ENCODE results near the gene PTPN7.

Gene PTPN7

DNA sequence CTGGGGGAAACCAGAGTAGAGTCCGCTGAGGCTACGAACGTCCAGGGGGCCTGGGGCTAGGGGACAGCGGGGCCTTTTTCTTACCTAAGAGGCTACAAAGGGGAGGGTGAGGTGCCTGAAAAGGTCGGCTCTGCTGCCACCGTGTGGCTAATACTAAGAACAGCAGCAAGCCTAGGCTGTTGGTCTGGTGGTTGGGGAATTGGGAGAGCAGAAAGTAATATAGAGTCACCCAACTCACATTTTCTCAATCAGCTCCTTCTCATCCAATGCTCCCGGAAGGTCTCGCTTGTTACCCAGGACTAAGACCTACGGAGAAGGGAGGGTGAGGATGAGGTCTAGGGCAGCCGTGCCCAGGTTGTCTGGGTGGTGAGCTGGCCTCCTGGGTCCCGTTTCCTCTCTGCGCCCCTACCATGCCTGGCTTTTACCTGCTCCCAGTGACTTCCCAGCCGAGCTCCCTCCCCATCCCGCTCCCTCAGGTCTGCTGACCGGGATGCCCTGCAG, 25.1 kb downstream of the PTPN7 start:
- DNase-seq (peak; percentile 41 to 42), ATAC-seq (peak; percentile 80)
- Mint-ChIP-seq H3K4me1 (peaks cover 6% of the 10 kb centered on the region), H3K27me3 (no peaks in the 10 kb centered on the region), H3K4me3 (no peak overlapping the region), H3K9me3 (no peaks in the 10 kb centered on the region), H3K27ac (no peak overlapping the region)

DNA sequence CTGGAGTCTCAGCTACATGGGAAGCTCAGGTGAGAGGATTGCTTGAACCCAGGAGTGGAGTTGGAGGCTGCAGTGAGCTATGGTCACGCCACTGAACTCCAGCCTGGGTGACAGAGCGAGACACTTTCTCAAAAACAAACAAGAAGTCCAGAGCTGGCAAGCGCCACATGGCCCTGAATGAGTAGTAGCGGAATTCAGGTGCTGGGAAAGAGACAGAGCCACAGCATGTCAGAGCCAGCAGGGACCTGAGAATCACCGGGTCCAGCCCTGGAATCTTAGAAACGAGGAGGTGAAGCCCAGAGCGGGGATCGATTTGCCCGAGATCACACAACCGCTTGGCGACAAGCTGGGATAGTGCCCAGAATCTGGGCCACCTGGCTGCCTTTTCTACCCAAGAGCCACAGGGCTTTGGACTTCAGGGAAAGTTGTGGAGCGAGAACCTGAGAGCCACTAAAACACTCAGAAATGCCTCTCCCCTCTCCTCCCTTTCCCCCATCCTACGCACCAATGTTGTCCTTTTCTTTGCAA, 25.7 kb downstream of the PTPN7 start:
- no peaks in the 10 kb centered on the region for H3K27me3 Mint-ChIP-seq
- H3K4me1 Mint-ChIP-seq, result peaks cover 6% of the 10 kb centered on the region
- no peak for ATAC-seq
- no peak overlapping the region for H3K27ac Mint-ChIP-seq
- no peak for DNase-seq
- no peaks in the 10 kb centered on the region for H3K9me3 Mint-ChIP-seq
- H3K4me3 Mint-ChIP-seq, result no peak overlapping the region

DNA sequence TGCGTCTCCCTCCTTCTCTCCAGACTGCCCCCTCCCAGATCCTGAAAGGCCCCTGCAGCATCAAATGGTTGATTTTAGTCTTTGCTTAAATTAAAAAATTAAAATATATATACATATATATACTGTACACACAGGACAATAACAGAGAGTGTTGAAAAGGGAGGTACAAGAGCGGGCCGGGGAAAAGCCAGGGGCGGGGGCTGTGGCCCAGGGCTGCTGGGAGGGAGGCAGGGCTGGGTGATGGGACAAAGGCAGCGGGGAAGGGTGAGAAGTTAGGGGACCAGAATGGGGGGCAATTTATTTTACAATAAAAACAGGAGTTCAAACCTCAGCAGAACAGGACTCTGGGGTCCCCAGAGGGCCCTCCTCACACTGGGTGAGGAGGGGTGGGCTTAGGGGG, 26.4 kb downstream of the PTPN7 start:
- H3K27ac Mint-ChIP-seq, result no peak overlapping the region
- no peak for DNase-seq

DNA sequence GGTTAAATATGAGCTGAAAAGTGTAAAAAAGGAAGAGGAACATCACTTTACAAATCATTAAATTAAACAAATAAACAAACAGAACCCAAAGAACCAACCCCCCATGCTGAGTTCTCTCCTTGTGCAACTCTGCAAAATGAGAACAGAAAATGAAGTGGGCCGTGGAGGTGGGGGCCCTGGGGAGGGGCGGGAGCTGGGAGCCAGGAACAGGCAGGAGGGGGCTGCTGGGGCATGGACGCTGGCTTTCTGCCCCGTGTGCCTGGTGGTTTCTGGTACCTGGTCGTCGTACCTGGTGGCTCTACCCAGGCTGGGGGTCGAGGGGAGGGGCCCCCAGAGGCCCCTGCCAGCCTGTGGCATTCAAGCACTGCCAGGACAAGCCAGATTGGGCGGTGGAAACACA, 26.9 kb downstream of the PTPN7 start:
- Mint-ChIP-seq H3K4me3 (no peak overlapping the region), H3K9me3 (no peaks in the 10 kb centered on the region), H3K27me3 (no peaks in the 10 kb centered on the region), H3K27ac (no peak overlapping the region), H3K4me1 (peaks cover 3% of the 10 kb centered on the region)
- no peak for ATAC-seq
- no peak for DNase-seq

More for the DNA sequence above, 26.4 kb downstream of the PTPN7 start:
- H3K27me3 Mint-ChIP-seq, result no peaks in the 10 kb centered on the region
- ATAC-seq, result no peak
- H3K9me3 Mint-ChIP-seq, result no peaks in the 10 kb centered on the region
- no peak overlapping the region for H3K4me3 Mint-ChIP-seq
- peaks cover 6% of the 10 kb centered on the region for H3K4me1 Mint-ChIP-seq

DNA sequence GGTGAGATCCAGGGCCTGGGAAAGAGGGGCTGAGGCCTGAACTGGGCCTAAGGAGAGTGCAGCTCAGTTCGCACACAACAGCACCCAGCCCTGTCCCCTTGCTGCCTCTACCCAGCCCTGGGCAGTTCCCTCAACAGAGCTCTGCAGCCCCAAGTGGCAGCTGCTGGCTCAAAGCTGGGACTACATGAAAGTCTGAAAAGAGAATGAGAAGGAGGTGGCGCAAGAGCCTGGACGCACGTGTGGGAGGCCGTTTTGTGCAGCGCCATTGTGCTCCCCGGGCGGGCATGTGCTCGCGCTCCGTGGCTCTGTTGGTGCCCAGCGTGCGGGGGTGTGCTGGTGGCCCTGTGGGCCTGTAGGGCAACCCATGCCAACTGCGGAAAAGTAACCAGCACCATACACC, 27.4 kb downstream of the PTPN7 start:
- no peak for DNase-seq
- H3K27me3 Mint-ChIP-seq, result no peaks in the 10 kb centered on the region
- no peaks in the 10 kb centered on the region for H3K9me3 Mint-ChIP-seq

DNA sequence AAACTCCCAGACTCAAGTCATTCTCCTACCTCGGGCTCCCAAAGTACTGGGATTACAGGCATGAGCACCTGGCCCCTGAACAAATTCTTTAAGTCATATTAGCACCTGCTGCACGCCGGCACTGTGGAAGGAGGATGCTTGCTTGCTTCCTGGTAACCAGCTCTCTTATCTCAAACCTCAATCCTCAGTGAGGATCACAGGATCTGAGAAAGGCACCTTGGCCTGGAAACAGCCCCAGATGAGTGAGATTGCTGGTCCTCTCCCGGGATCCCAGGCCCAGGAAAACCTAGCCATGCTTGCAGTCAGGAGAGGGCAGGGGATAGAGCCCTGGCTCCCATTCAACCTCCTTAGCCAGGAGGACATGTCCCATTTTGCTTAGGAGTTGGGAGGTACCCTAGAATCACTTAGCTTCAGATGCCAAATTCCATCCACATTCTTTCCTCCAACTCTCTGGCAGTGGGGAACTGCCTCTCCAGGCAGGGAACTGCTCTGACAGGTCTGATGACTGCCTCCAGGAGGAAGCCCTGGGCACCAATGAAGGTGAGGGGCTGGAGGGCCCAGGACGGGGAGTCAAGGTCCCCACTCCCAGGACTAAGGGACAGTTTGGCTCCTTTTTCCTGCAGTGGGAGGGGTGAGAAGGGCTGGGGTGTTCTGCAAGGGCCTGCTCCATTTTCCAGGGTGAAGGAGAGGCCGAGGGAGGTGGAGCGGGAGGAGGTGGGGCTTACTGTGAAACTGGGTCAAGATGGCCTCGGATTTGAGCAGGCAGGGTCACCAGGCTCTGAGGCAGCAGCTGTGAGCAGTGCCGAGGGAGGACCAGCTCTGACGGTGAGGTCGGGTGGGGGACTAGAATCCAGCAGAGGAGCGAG, 28.2 kb downstream of the PTPN7 start:
- Mint-ChIP-seq H3K27ac (no peak overlapping the region), H3K27me3 (no peaks in the 10 kb centered on the region), H3K9me3 (no peaks in the 10 kb centered on the region), H3K4me3 (no peak overlapping the region), H3K4me1 (no peaks in the 10 kb centered on the region)
- DNase-seq (no peak), ATAC-seq (no peak)

More for the DNA sequence above, 27.4 kb downstream of the PTPN7 start:
- no peak overlapping the region for H3K4me3 Mint-ChIP-seq
- H3K4me1 Mint-ChIP-seq, result no peaks in the 10 kb centered on the region
- no peak overlapping the region for H3K27ac Mint-ChIP-seq
- no peak for ATAC-seq

DNA sequence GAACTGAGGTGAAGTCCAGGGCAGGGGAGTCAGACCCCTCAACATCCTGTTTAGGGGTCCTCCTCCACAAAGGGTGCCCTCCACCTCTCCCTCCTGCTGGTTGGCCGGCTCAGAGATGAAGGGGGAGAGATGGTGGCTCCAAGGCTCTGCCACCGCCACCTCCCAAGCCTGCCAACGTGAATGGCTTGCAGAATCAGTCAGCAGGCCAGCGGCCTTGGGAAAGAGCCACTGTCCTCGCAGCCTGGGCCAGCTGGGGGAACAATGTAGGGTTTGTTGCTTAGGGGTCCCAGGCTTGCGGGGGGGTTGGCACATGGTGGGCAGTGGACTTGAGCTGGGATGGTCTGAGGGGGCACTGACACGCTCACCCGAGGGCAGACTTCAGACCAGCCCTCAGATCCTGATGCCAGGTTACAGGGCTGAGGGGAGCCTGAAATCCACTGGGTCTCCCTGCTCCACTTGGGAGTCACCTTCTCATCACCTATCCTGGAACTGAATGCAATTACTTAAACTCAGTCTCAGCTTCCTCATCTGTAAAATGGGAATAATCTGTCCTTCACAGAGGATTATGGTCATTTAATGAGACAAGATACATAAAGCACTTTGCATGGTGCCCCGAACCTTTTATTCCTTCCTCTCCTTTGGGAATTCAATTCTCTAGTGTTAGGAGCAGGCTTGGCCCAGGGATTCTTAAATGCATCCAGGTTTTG, 29.4 kb downstream of the PTPN7 start:
- H3K4me1 Mint-ChIP-seq, result no peaks in the 10 kb centered on the region
- no peak for DNase-seq
- no peak overlapping the region for H3K27ac Mint-ChIP-seq
- no peaks in the 10 kb centered on the region for H3K9me3 Mint-ChIP-seq
- no peak for ATAC-seq
- no peak overlapping the region for H3K4me3 Mint-ChIP-seq
- H3K27me3 Mint-ChIP-seq, result peaks cover 7% of the 10 kb centered on the region

DNA sequence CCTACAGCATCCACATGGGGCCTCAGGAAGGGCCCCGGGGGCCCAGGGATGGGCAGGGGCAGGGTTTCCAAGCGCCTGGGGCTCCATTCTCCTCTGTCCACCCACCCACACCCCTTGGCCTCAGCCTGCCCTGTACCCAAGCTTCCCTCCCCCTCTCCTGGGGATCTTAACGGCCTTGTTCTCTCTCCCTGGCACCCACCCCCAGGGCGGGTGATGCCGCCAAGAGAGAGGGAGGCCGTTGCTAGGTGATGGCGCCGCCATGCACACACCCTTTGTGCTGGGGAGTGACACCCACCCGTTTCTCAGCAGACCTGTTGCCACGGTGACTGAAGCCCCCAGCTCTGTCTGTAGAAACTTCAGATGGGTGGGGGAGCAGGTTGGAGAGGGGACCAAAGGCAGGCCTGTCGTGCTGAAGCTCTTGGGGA, 30.1 kb downstream of the PTPN7 start:
- no peak overlapping the region for H3K4me3 Mint-ChIP-seq
- H3K27ac Mint-ChIP-seq, result peak overlapping the region in 1 of 2 donors; percentile 87
- H3K27me3 Mint-ChIP-seq, result peaks cover 13% of the 10 kb centered on the region
- ATAC-seq, result peak; percentile 31
- no peak for DNase-seq
- no peaks in the 10 kb centered on the region for H3K9me3 Mint-ChIP-seq
- no peaks in the 10 kb centered on the region for H3K4me1 Mint-ChIP-seq

DNA sequence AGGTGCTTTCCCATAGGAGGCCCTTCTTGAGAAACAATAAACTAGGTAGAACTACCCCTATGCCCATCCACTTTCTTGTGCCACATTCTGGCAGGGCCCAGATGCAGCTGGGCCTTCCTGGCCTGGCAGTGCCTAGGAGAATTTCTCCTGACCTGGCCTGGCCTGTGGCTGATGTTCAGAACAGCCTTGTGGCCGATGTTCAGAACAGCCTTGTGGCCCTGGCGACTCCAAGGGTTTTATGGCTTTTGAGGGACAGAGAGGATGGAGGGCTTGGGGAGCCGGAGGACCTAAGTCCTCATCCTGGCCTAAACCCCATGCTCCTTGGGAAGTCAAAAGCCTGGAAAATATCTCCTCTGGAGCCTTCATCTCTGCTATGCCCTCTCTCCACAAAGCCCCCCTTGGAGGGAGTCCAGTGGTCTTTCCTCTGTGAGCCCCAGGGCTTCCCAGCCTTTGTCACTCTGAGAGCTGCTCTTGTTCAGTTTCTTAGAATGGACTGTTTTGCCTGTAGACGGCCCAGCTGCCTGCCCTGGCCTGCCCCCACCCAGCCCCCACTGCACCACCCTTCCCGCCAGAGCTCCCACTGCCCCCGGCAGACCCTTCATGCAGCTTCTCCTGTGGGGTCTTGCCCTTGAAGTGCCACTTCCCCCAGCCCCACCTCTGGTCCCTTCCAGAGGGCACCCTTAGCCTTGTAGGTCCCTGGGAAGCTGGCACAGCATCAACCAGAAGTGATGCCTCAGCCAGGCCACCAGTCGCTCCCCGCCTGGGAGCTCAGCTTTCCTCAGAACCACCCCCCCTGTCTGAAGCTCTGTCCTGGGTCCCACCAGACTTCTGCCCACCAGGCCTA, 30.7 kb downstream of the PTPN7 start:
- ATAC-seq (peak; percentile 3), DNase-seq (no peak)
- Mint-ChIP-seq H3K4me3 (no peak overlapping the region), H3K9me3 (no peaks in the 10 kb centered on the region), H3K27me3 (peaks cover 13% of the 10 kb centered on the region), H3K27ac (peak overlapping the region; percentile 22 to 87), H3K4me1 (no peaks in the 10 kb centered on the region)

DNA sequence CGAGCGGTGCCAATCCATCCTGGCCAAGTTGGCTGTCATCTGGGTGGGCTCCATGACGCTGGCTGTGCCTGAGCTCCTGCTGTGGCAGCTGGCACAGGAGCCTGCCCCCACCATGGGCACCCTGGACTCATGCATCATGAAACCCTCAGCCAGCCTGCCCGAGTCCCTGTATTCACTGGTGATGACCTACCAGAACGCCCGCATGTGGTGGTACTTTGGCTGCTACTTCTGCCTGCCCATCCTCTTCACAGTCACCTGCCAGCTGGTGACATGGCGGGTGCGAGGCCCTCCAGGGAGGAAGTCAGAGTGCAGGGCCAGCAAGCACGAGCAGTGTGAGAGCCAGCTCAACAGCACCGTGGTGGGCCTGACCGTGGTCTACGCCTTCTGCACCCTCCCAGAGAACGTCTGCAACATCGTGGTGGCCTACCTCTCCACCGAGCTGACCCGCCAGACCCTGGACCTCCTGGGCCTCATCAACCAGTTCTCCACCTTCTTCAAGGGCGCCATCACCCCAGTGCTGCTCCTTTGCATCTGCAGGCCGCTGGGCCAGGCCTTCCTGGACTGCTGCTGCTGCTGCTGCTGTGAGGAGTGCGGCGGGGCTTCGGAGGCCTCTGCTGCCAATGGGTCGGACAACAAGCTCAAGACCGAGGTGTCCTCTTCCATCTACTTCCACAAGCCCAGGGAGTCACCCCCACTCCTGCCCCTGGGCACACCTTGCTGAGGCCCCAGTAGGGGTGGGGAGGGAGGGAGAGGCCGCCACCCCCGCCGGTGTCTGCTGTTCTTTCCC, 32.4 kb downstream of the PTPN7 start:
- DNase-seq, result no peak
- H3K9me3 Mint-ChIP-seq, result no peaks in the 10 kb centered on the region
- no peak overlapping the region for H3K4me3 Mint-ChIP-seq
- H3K4me1 Mint-ChIP-seq, result no peaks in the 10 kb centered on the region
- peaks cover 13% of the 10 kb centered on the region for H3K27me3 Mint-ChIP-seq
- peak overlapping the region in 1 of 2 donors; percentile 32 for H3K27ac Mint-ChIP-seq
- ATAC-seq, result peak; percentile 8

DNA sequence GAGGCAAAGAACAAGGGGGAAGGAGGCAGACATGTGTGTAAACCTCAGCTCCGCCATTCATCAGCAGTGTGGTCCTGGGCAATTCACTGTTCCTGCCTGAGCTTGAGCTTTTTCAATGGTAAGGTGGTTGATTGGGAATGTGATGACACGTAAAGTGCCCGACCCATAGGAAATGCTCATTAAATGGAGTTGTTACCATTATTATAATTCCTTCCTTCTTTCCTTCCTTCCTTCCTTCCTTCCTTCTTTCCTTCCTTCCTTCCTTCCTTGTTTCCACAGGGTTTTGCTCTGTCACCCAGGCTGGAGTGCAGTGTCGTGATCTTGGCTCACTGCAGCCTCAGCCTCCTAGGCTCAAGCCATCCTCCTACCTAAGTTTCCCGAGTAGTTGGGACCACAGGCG, 33.3 kb downstream of the PTPN7 start:
- ATAC-seq (no peak), DNase-seq (no peak)
- Mint-ChIP-seq H3K4me3 (no peak overlapping the region), H3K27me3 (peaks cover 14% of the 10 kb centered on the region), H3K9me3 (no peaks in the 10 kb centered on the region), H3K27ac (no peak overlapping the region), H3K4me1 (no peaks in the 10 kb centered on the region)

DNA sequence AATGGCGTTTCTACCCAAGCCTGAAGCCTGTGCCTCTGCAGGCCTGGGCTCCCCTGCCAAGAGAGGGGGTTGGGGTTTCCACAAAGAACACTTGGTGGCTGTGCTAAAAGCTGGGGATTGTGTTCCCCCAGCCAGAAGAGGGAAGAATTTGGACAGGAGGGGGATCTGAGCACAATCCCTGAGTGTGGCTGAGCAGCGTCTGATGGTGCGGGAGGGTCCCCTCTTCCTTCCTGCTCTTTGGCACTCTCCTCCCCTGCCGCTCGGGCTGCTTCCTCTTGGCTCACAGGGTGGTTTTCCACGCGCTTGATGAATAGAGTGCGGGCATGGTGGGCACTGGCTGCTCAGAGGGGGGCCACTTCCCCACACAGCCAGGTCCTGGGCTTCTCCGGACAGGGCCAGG, 34.0 kb downstream of the PTPN7 start:
- DNase-seq (no peak), ATAC-seq (no peak)
- Mint-ChIP-seq H3K4me3 (no peak overlapping the region), H3K27me3 (peaks cover 21% of the 10 kb centered on the region), H3K9me3 (no peaks in the 10 kb centered on the region), H3K27ac (no peak overlapping the region), H3K4me1 (no peaks in the 10 kb centered on the region)

DNA sequence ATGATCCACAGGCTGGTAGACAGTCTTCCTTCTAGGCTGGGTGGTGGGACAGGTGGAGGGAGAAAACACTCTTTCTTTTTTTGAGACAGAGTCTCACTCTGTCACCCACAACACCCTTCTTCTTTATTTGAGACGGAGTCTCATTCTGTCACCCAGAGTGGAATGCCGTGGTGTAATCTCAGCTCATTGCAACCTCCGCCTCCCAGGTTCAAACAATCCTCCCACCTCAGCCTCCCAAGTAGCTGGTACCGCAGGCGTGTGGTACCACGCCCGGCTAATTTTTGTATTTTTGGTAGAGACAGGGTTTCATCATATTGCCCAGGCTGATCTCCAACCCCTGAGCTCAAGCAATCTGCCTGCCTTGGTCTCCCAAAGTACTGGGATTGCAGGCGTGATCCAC, 34.8 kb downstream of the PTPN7 start:
- no peak for DNase-seq
- Mint-ChIP-seq H3K4me1 (no peaks in the 10 kb centered on the region), H3K4me3 (no peak overlapping the region), H3K27me3 (peaks cover 25% of the 10 kb centered on the region), H3K9me3 (no peaks in the 10 kb centered on the region), H3K27ac (no peak overlapping the region)
- no peak for ATAC-seq

DNA sequence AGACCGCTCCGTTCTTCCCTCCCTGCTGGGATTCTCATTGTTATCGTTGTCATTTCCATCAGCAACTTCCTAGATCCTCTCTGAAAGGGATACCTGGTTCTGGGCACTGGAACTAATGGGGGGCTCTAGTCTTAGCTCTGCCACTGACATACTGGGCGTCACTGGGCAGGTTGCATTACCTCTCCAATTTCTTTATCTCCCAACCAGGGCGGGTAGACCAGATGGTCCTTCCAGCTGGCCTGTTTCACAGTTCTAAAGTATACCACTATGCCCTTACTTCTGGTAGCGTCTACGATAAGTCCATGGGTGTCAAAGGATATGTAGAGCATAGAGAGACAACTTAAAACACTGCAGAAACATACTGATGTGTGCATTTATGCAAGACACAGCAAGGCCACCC, 36.3 kb downstream of the PTPN7 start:
- H3K4me3 Mint-ChIP-seq, result no peak overlapping the region
- peak overlapping the region in 1 of 2 donors; percentile 2 for H3K27ac Mint-ChIP-seq
- no peak for DNase-seq
- H3K27me3 Mint-ChIP-seq, result peaks cover 25% of the 10 kb centered on the region
- H3K9me3 Mint-ChIP-seq, result no peaks in the 10 kb centered on the region
- H3K4me1 Mint-ChIP-seq, result no peaks in the 10 kb centered on the region
- no peak for ATAC-seq

Data from stimulated activated naive CD8-positive, alpha-beta T cell treated with anti-CD3 and anti-CD28 coated beads, Interleukin-15, amount 100 ng/mL, for 72 hours (primary cell).